HEK293T (cell line): ENCODE results near the gene PEAK1.

Source experiments
- BHLHE40 ChIP-seq: fragments of 450-650 bp; IDR thresholded peaks from 2 replicates; pipeline ENCODE4 v1.6.1; 2016; ENCODE audit warnings: mild to moderate bottlenecking, moderate library complexity, borderline replicate concordance
- ELF4 ChIP-seq: fragments of 450-650 bp; IDR thresholded peaks from 2 replicates; pipeline ENCODE4 v1.6.1; 2017; ENCODE audit warnings: antibody characterized with exemption
- FOXA1 ChIP-seq: fragments of 450-650 bp; IDR thresholded peaks from 2 replicates; pipeline ENCODE4 v1.6.1; 2016; ENCODE audit warnings: mild to moderate bottlenecking
- FOXK2 ChIP-seq: fragments of 450-650 bp; IDR thresholded peaks from 2 replicates; pipeline ENCODE4 v1.6.1; 2016; ENCODE audit warnings: mild to moderate bottlenecking
- HDGF ChIP-seq: fragments of 450-650 bp; IDR thresholded peaks from 2 replicates; pipeline ENCODE4 v1.6.1; 2017; ENCODE audit warnings: antibody characterized with exemption, borderline replicate concordance
- SP1 ChIP-seq: fragments of 450-650 bp; IDR thresholded peaks from 2 replicates; pipeline ENCODE4 v1.6.1; 2017
- SUZ12 ChIP-seq: fragments of 450-650 bp; IDR thresholded peaks from 2 replicates; pipeline ENCODE4 v1.6.1; 2016; ENCODE audit warnings: mild to moderate bottlenecking
- TARDBP ChIP-seq: fragments of 450-650 bp; IDR thresholded peaks from 2 replicates; pipeline ENCODE4 v1.6.1; 2016
- TF ChIP-seq, protein P1 (sequence below): fragments of 450-650 bp; IDR thresholded peaks from 2 replicates; pipeline ENCODE4 v1.6.1; 2016

DNA sequence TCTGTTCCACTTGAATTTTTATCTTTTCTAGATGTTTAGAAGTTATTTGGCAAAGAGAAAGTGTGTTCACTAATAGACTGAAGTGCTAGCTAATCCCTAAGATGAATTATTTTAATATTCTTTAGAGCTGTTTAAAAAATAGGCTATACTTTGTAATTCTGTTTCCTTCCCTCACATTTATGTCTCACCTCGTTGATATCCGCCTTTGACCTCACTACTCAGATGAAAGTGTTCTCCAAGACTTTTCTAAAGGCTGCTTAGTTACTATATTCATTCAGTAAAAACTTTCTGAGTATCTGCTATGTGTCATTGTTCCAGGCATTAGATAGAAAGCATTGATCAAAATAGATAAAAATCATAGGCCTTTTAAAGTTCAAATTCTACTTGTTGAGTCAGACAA is 39.1 kb upstream of the PEAK1 start:
- TF ChIP-seq TARDBP (no peak), SP1 (no peak), ELF4 (no peak), BHLHE40 (no peak), FOXA1 (no peak), FOXK2 (no peak), SUZ12 (no peak), HDGF (no peak)
- TF ChIP-seq, protein P1, sequence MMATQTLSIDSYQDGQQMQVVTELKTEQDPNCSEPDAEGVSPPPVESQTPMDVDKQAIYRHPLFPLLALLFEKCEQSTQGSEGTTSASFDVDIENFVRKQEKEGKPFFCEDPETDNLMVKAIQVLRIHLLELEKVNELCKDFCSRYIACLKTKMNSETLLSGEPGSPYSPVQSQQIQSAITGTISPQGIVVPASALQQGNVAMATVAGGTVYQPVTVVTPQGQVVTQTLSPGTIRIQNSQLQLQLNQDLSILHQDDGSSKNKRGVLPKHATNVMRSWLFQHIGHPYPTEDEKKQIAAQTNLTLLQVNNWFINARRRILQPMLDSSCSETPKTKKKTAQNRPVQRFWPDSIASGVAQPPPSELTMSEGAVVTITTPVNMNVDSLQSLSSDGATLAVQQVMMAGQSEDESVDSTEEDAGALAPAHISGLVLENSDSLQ: no peak
